ENCODE data around the gene SLC25A6. TPM values are rescaled to one million over a fixed set of nuclear protein-coding genes. Genes with fewer than 3 reads are reported as not detected.
"Not testable (repeated sequence)": the region's sequence is repeated elsewhere in the genome, so short reads cannot be mapped to it uniquely, and the experiment has no call there.

SLC25A6 gene
- total RNA-seq, 2 donors from 2014 or later: 252 to 358 TPM

GRCh38 chrX:1433646-1434357 is 41.9 kb upstream of the SLC25A6 start:
- no peak overlapping the region for H3K27ac ChIP-seq
- TF ChIP-seq CTCF (IDR thresholded peaks at IDR 0.05) (no peak), POLR2A (IDR thresholded peaks at IDR 0.05) (no peak), POLR2AphosphoS5 (IDR thresholded peaks at IDR 0.05) (no peak)
- 90% methylated on average over 19 of the region's 19 CpGs for WGBS
- DNase-seq (ENCODE audit: low spot score): no peak
- no peak overlapping the region for H3K4me3 ChIP-seq
- H3K27me3 ChIP-seq (replicated peaks; ENCODE audit: insufficient read depth): no peaks in the 10 kb centered on the region
- H3K9me3 ChIP-seq: no peaks in the 10 kb centered on the region
- H3K36me3 ChIP-seq: no peaks in the 10 kb centered on the region
- intact Hi-C loops (cut with DNase I): no loop called here
- no peaks in the 10 kb centered on the region for H3K4me1 ChIP-seq (replicated peaks)

- H3K4me3 ChIP-seq: no peak overlapping the region
- H3K27ac ChIP-seq: no peak overlapping the region
- 97% methylated on average over 10 of the region's 10 CpGs for WGBS
- intact Hi-C loops (cut with DNase I): no loop called here
- H3K36me3 ChIP-seq: peaks cover 0 to 3% of the 10 kb centered on the region in 2 donors
- no peak for DNase-seq (ENCODE audit: low spot score)
- H3K9me3 ChIP-seq: no peaks in the 10 kb centered on the region
- H3K4me1 ChIP-seq (replicated peaks): no peaks in the 10 kb centered on the region
- H3K27me3 ChIP-seq (replicated peaks; ENCODE audit: insufficient read depth): no peaks in the 10 kb centered on the region
- TF ChIP-seq POLR2AphosphoS5 (IDR thresholded peaks at IDR 0.05): no peak
- no peak for TF ChIP-seq CTCF (IDR thresholded peaks at IDR 0.05)
- TF ChIP-seq POLR2A (IDR thresholded peaks at IDR 0.05): no peak
Measured at GRCh38 chrX:1430451-1430850, 38.5 kb upstream of the SLC25A6 start.

- no peaks in the 10 kb centered on the region for H3K4me1 ChIP-seq (replicated peaks)
- TF ChIP-seq POLR2AphosphoS5 (IDR thresholded peaks at IDR 0.05) (no peak), POLR2A (IDR thresholded peaks at IDR 0.05) (no peak), CTCF (IDR thresholded peaks at IDR 0.05) (no peak)
- no peak for DNase-seq (ENCODE audit: low spot score)
- no peaks in the 10 kb centered on the region for H3K27me3 ChIP-seq (replicated peaks; ENCODE audit: insufficient read depth)
- H3K9me3 ChIP-seq: no peaks in the 10 kb centered on the region
- no peak overlapping the region for H3K4me3 ChIP-seq
- H3K27ac ChIP-seq: no peak overlapping the region
- WGBS: 99% methylated on average over 20 of the region's 32 CpGs
- intact Hi-C loops (cut with DNase I): no loop called here
- peaks cover 0 to 3% of the 10 kb centered on the region in 2 donors for H3K36me3 ChIP-seq
Measured at GRCh38 chrX:1427756-1428155, 35.8 kb upstream of the SLC25A6 start.

- H3K4me1 ChIP-seq (replicated peaks); H3K27ac ChIP-seq; H3K36me3 ChIP-seq; intact Hi-C loops (cut with DNase I); DNase-seq (ENCODE audit: low spot score); H3K27me3 ChIP-seq (replicated peaks; ENCODE audit: insufficient read depth); H3K4me3 ChIP-seq; H3K9me3 ChIP-seq: not testable (repeated sequence)
- WGBS: 90% methylated on average over 16 of the region's 16 CpGs
Measured at GRCh38 chrX:1426321-1426720, 34.4 kb upstream of the SLC25A6 start.

GRCh38 chrX:1425381-1425780 is 33.5 kb upstream of the SLC25A6 start:
- H3K9me3 ChIP-seq: no peaks in the 10 kb centered on the region
- no peak overlapping the region for H3K27ac ChIP-seq
- intact Hi-C loops (cut with DNase I): no loop called here
- H3K27me3 ChIP-seq (replicated peaks; ENCODE audit: insufficient read depth): no peaks in the 10 kb centered on the region
- no peak for DNase-seq (ENCODE audit: low spot score)
- H3K4me1 ChIP-seq (replicated peaks): no peaks in the 10 kb centered on the region
- no peak overlapping the region for H3K4me3 ChIP-seq
- TF ChIP-seq POLR2AphosphoS5 (IDR thresholded peaks at IDR 0.05) (no peak), POLR2A (IDR thresholded peaks at IDR 0.05) (no peak), CTCF (IDR thresholded peaks at IDR 0.05) (no peak)
- peaks cover 0 to 3% of the 10 kb centered on the region in 2 donors for H3K36me3 ChIP-seq
- 79% methylated on average over 10 of the region's 10 CpGs for WGBS

Measured in prostate gland (tissue), 2 donors.